ENCODE data around the gene IL19. TPM values are rescaled to one million over a fixed set of nuclear protein-coding genes. Genes with fewer than 3 reads are reported as not detected.

IL19 gene
- total and polyA plus RNA-seq, 9 of the 15 experiments (the other 6 are each of a cell fraction or from before 2014, with no cell fraction given) = not detected

- TF ChIP-seq ZBTB12 (CRISPR knock-in tag; IDR thresholded peaks at IDR 0.05) = no peak
- no peak for TF ChIP-seq RFX5 (IDR thresholded peaks at IDR 0.05; ENCODE audit: low read depth, low read length)
- TF ChIP-seq HES1 (IDR thresholded peaks at IDR 0.05; ENCODE audit: low read depth) = no peak
- no peak for TF ChIP-seq TAF15 (IDR thresholded peaks at IDR 0.05; ENCODE audit: low read depth, low read length)
- TF ChIP-seq FOXK1 (CRISPR knock-in tag; IDR thresholded peaks at IDR 0.05; ENCODE audit: borderline replicate concordance) = no peak
- no peak for TF ChIP-seq FIP1L1 (IDR thresholded peaks at IDR 0.05; ENCODE audit: low read depth, low read length, poor library complexity, severe bottlenecking)
- TF ChIP-seq HLTF (IDR thresholded peaks at IDR 0.05) = no peak
Measured at GRCh38 chr1:206839857-206840256, 69.3 kb downstream of the IL19 start (continued).

- Histone ChIP-seq H3K4me1 (replicated peaks in 1 of 2; ENCODE audit: control insufficient read depth in 2 of 2, insufficient read depth in 2 of 2, low read length in 2 of 2) (peaks cover 5 to 11% of the 10 kb centered on the region in 2 experiments; a peak in 4 of 5 replicates), H3K9me1 (ENCODE audit: control insufficient read depth, insufficient read depth, low read length) (no peaks in the 10 kb centered on the region), H3K79me2 (ENCODE audit: control insufficient read depth, insufficient read depth, low read length) (no peaks in the 10 kb centered on the region), H3K4me2 (ENCODE audit: insufficient read depth, low read length) (no peak overlapping the region), H3K4me3 (no peak overlapping the region), H3K27ac (ENCODE audit: extremely low read depth, low read depth, low read length) (no peak overlapping the region), H4K20me1 (replicated peaks; ENCODE audit: control insufficient read depth, insufficient read depth, low read length) (no peaks in the 10 kb centered on the region), H2AFZ (ENCODE audit: low read depth, low read length) (no peak overlapping the region), H3K36me3 (ENCODE audit: control insufficient read depth, insufficient read depth, low read length) (no peaks in the 10 kb centered on the region), H3K9ac (ENCODE audit: insufficient read depth in 1 of 2, low read depth in 2 of 2, low read length in 2 of 2) (no peak overlapping the region; a peak in 1 of 4 replicates), H3K27me3 (ENCODE audit: control insufficient read depth in 2 of 2, insufficient read depth in 2 of 2, low read length in 2 of 2) (peaks cover 12 to 24% of the 10 kb centered on the region in 2 experiments), H3K9me3 (replicated peaks; ENCODE audit: control insufficient read depth, insufficient read depth, low read depth, low read length) (no peaks in the 10 kb centered on the region)
- ATAC-seq = no peak
- BruUV-seq (replicated peaks) = no TSS peak
- 31% methylated on average over 7 of the region's 7 CpGs for WGBS (ENCODE audit: insufficient coverage, low coverage, missing lambda C conversion rate)
- intact Hi-C loops (cut with micrococcal nuclease) (no loop called here), in situ Hi-C loops (cut with MboI) (no loop called here)
- TF ChIP-seq ZNF717 (CRISPR knock-in tag; IDR thresholded peaks at IDR 0.05) (no peak), ZNF511 (CRISPR knock-in tag; IDR thresholded peaks at IDR 0.05) (no peak), NFE2L1 (tag; IDR thresholded peaks at IDR 0.05; ENCODE audit: borderline replicate concordance, low read depth) (no peak), ZNF212 (CRISPR knock-in tag; IDR thresholded peaks at IDR 0.05) (no peak), LARP7 (IDR thresholded peaks at IDR 0.05) (no peak), RBM34 (IDR thresholded peaks at IDR 0.05; ENCODE audit: borderline replicate concordance, insufficient read depth, low read length) (no peak), ZNF740 (CRISPR knock-in tag; IDR thresholded peaks at IDR 0.05) (no peak), ZNF740 (tag; IDR thresholded peaks at IDR 0.05) (no peak), SUPT5H (IDR thresholded peaks at IDR 0.05) (no peak), TGIF2 (CRISPR knock-in tag; IDR thresholded peaks at IDR 0.05) (no peak), ZNF146 (CRISPR knock-in tag; IDR thresholded peaks at IDR 0.05; ENCODE audit: unreplicated experiment) (no peak)
- no peak for FAIRE-seq
- ChIA-PET CTCF (ENCODE audit: low intra/inter-chr PET ratio) (interaction anchor here (0.6 kb wide), 1 partner anchor 43 kb away, joined by 3 read pairs; no protein-coding TSS in a partner anchor), POLR2A (interaction anchor here (0.6 to 1.4 kb wide), 4 partner anchors 10 to 202 kb away, joined by 3 to 7 read pairs (median 4); no protein-coding TSS in a partner anchor)
- no peak for DNase-seq (ENCODE audit: extremely low read depth in 1 of 4, low spot score in 3 of 4)
Measured at GRCh38 chr1:206841609-206842323, 71.2 kb downstream of the IL19 start.

Data from K562 (cell line).